NCI-H510A (cell line): Measurements from ENCODE around the gene NRDC.

Experiments
- DNase-seq: peaks from one replicate; lab custom pipeline; 2025; lab: John Stamatoyannopoulos, UW

The NRDC gene

DNA sequence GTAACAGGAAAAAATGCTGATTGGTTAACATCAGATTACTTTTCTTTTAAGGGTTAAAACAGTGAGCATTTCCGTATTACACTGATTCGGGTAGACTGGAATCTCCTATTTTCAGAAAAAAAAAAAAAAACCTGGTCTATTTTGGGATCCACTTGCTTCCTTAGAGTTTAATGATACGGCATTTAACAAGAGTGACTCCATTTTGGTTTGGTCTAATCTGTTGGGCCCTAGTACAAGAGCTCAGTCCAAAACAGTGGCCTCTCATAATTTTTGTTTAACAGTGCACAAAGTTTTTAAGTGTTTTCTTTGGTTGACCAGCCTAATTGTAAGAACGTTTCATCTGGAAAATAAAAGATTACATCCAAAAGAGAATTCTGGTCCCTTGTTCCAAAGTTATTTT is 120.2 kb downstream of the NRDC start:
- no peak for DNase-seq

DNA sequence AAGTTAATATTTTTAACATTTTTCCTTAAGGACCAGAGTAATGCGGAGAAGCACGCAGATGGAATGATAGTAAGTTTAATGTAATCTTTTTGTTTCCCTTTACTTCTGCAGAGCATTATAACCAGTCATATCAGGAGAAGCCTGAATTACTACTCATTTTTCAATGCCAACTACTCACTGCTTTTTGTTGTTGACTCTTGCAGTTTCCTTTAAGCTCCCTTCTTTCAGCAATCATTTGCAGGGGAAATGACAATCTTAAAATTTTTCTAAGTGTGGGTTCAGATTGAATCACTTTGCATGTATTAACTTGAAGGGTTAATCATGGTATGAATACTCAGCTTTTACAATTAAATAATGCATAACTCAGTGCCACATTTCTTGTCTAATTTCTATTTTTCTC is 122.2 kb downstream of the NRDC start:
- DNase-seq, result no peak

DNA sequence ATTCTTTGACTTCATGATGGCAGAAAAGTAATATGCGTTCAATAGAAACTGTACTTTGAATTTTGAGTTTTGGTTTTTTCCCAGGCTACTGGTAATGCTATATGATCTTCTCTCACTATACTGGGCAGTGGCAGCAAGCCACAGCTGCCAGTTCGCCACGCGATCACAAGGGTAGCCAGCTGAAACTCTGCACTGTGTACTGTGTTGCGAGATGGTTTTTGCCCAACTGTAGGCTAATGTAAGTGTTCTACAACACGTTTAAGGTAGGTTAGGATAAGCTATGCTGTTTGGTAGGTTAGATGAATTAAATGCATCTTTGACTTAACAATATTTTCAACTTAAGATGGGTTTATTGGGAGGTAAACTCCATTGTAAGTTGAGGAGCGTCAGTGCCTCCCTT is 123.1 kb downstream of the NRDC start:
- DNase-seq, result no peak

DNA sequence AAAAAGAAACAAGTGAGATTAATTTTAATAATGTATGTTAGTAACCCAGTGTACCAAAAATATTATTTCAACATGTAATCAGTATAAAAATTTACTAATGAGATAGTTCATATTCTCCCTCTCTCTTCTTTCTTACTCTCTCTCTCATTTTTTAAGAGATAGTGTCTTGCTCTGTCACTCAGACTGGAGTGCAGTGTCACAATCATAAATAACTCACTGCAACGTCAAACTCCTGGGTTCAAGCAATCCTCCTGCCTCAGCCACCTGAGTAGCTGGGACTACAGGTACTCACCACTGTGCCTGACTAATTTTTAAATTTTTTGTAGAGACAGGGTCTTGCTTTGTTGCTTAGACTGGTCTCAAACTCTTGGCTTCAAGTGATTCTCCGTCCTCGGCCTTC is 123.9 kb downstream of the NRDC start:
- DNase-seq, result no peak

DNA sequence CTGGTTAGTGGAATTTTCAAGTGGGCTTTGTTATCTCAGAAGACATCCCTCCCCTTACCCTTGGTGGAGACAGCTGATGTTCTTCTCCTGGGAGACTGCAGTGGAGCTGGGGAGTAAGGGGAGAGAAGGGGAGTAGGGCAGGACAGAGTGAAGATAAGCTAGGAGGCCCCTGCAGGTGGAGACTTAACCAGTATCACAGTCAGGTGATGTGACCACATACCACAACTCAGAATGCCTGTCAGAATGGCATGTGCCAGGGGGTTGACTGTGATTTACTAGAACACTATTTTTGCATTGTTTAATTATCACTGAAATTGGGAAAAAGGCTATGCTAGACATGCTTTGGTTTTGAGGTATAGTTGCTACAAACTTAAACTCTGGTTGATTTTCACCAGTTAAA is 124.6 kb downstream of the NRDC start:
- DNase-seq, result no peak

DNA sequence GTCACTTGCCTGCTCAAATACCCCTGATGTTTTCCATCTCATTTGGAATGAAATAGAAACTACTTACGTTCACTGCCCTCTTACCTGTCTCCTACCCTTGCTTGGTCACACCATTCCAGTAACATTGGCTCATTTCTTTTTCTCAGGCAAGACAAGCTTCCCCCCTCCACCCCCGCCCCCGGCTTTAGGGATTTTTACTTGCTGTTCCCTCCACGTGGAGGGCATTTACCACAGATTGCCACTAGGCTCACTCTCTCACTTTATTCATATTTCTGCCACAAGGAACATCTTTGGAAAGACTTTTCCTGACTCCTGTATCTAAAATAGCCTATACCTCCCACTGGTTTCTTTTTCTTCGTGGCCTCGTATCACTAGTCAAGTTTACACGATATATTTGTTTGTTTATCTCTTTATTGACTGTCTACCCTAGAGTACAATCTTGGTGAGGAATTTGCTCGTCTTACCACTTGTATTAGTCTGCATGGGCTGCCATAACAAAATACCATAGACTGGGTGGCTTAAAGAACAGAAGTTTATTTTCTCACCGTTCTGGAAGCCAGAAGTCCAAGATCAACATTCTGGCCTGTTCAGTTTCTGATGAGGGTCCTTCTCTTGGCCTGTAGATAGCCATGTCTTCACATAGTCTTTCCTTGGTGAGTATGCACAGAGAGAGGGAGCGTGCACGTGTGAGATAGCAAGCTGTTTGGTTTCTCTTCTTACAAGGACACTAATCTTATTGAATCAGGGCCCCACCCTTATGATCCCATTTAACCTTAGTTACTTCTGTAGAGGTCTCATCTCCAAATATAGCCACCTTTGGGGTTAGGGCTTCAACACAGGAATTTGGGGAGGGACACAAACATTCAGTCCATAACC is 126.2 kb downstream of the NRDC start:
- no peak for DNase-seq

DNA sequence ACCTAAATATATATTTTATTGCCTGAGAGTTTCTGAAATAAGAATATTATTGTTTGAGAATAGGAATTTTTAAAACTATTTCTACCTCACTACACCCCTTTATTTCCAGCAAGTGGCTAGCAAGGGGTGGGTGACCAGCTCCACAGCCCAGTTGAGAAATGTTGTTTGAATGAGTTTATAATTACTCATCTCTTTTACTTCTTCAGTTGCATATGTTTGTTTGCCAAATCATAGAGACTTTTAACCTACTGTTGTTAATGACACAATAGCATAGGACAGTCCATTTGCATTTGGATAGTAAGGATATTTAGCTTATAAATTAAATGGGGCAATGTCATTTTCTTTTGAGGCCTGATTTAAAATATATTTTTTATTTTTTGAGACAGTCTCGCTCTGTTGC is 127.8 kb downstream of the NRDC start:
- no peak for DNase-seq

DNA sequence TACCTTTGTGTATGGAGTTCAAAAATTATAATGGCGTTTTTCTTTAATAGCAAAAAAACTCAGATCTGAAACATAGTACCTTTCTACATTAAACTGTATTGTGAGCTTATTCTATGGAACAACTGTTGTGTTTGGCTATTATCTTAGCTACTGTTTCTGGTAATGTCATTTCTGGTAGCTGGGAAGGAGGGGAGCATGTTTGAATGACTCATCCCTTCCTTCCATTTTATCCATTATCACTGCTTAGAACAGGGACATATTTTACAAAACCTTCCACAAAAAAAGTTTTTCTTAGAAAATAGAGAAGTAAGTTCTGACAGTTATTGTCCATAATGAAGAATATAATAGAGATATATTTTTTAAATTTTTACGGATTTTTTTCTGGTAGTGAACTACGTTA is 128.3 kb downstream of the NRDC start:
- no peak for DNase-seq

DNA sequence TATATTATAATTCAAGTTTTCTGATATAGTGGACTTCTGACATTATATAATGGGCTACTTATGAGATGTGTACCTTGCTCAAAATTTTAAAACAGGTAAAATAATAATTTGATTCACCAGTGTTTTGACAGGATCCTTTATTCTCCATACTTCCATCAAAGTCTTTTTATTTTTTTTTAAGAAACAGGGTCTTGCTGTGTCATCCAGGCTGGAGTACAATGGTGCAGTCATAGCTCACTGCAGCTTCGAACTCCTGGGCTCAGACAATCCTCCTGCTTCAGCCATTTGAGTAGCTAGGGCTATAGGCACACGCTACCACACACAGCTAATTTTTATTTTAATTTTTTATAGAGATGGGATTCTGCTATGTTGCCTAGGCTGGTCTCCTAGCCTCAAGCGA is 129.4 kb downstream of the NRDC start:
- DNase-seq, result no peak

DNA sequence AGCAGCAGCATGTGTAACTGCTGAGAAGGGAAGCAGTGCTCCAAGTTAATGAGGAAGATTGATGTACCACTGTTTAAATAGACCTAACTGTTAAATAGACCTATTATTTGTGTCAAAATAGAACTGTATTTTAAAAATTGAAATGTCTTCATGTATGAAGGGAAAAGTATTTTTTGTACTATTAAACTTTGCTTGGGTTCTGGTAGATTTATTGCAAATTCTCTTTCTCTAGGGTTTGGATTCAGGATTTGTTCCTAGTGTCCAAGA is 133.3 kb downstream of the NRDC start:
- DNase-seq, result no peak

DNA sequence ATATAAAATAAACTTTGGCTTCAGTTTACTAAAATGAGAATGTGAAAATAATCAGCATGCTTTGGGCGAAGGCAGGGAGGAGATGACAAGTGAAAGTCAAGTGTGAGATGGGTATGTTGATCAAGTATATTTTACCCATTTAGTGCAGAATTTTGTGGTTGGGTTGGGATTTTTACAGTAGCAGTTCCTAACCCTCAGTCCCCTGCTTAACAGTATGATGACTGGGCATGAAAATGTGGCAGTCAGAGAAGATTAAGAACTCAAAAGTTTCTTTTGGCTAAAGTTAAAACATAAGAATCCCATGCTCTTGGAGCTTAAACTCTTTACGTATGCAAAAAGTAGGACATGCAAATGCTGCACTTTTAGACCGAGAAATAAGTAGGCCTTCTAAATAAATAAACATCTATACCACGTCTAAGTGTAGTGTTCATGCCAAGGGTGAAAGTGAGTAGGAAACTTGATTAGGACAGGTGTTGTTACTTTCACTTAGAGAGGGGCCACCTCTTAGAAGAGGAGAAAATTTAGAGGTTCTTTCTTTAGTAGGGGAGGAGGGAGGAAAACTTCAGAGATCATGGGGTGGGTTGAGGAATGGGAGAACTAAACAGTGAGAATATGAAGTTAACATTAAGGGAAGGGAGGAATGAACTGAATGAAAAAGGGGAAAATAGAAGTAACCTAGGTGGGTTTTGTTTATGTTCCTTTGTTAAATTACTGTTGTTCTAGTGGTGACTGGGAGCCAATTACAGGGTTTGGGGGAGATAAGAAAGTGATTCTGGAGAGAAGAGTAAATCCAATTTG is 133.8 kb downstream of the NRDC start:
- no peak for DNase-seq

DNA sequence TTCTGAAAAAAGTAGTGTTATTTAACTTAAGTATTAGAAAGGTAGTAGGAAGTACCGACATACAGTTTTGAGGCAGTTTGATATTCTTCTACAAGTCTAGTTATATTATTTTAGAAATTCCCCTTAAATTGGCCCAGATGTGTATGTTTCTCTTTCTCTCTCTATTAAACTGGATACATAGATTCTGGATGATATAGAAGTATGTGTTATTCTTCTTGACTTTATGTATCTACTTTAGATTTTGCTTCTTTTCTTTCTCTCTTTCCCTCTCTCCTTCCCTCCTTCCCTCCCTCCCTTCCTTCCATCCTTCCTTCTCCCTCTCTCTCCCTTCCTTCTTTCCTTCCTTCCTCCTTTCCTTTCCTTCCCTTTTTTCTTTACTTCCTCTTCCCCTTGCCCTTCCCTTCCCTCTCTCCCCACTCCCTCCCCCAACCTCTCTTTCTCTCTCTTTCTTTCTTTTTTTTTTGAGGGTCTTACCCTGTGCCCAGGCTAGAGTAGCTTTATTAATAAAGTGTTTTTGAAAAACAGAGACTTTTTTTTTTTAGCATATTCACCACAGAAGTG is 137.3 kb downstream of the NRDC start:
- no peak for DNase-seq

DNA sequence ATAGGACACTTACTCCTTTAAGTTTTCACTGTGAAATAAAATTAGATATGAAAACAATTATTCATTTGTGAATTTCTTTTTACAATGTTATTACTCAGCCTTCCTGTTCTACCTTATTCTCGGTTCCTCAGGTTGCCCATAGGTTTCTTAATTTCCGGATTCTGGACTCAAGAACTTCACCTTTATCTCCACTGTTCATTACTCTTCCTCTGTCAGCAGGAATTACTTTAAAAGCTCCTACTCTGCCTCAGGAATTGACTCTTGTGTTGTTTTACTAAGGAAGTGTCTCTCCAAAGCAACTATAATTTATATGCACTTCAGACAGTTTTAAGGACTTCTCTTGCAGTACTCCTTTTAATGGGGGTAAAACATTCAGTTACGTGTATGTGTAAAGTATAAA is 137.9 kb downstream of the NRDC start:
- DNase-seq, result no peak
